Colonic mucosa (tissue), 4 donors: ENCODE data around the gene SYPL1. TPM values are rescaled to one million over a fixed set of nuclear protein-coding genes. Genes with fewer than 3 reads are reported as not detected.

Experiments
- DNase-seq: peaks from one replicate; pipeline ENCODE4 v3.0.0-alpha.2; 2020
- H3K27ac ChIP-seq: fragments of 200-600 bp; one replicate; pipeline ENCODE4 v1.8.0; 2021
- H3K27me3 ChIP-seq: fragments of 200-600 bp; one replicate; pipeline ENCODE4 v1.8.0; 2021
- H3K36me3 ChIP-seq: fragments of 200-600 bp; one replicate; pipeline ENCODE4 v1.8.0; 2021
- H3K4me1 ChIP-seq: fragments of 200-600 bp; one replicate; pipeline ENCODE4 v1.8.0; 2021; ENCODE audit warnings: mild to moderate bottlenecking
- H3K4me3 ChIP-seq: fragments of 200-600 bp; one replicate; pipeline ENCODE4 v1.8.0; 2021
- H3K9ac ChIP-seq, 2 donors: one replicate each; pipeline ENCODE4 v1.7.0; 2013; ENCODE audit warnings: control low read depth in 2 of 2, low read depth in 2 of 2, low read length in 2 of 2
- H3K9me3 ChIP-seq: fragments of 200-600 bp; one replicate; pipeline ENCODE4 v1.8.0; 2021
- CTCF ChIP-seq: fragments of 200-600 bp; IDR thresholded peaks from one replicate; pipeline ENCODE4 v1.8.0; 2022; ENCODE audit warnings: antibody characterized with exemption, mild to moderate bottlenecking
- intact Hi-C: fragments of 100-400 bp; cut with DNase I; formaldehyde crosslinking; loops from one replicate; pipeline ENCODE4 v1.14.1; 2022
- total RNA-seq, 2 donors: library from RNA; stranded (reverse); fragmentation: NEBNext Ultra II Directional in 1 of 2; extraction: Animal tissue kit (Norgen Biotek cat#: 25700) in 1 of 2; gene quantifications; one replicate each; pipeline ENCODE4 v1.2.1, GENCODE V29; 2021
- donor health status: healthy.
- donor health status: DM: no; HTN: no; CAD: no.
- donor health status: DM: no; HTN: no; CAD: no.

Gene SYPL1
- total RNA-seq, 2 donors from 2014 or later: 89.0 to 94.0 TPM

GRCh38 chr7:106134241-106134640 is 22.1 kb upstream of the SYPL1 start:
- DNase-seq: no peak
- Histone ChIP-seq H3K4me1 (no peaks in the 10 kb centered on the region), H3K27ac (no peak overlapping the region), H3K27me3 (no peaks in the 10 kb centered on the region), H3K4me3 (no peak overlapping the region), H3K9me3 (no peaks in the 10 kb centered on the region), H3K9ac (no peak overlapping the region), H3K36me3 (no peaks in the 10 kb centered on the region)
- intact Hi-C loops: no loop called here
- TF ChIP-seq CTCF: no peak

DNA sequence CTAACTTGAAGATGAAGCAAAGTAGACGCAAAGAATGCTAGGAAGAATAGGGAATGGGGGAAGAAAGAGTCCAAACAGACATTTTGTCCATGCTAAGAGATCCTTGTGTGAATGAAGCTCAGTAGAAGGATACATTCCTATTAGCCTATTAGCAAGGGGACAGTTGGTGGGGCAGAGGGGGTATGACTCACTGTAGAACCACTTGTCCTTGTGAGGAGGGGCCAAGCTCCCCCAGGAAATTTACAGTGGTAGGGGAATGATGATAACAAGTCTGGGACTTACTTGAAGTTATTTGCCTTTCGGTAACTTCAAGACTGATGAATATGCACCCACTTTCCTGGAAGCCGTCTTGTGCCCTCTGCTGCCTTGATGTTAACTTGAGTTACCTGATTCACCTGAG is 17.2 kb upstream of the SYPL1 start:
- no peak for TF ChIP-seq CTCF
- H3K4me3 ChIP-seq: no peak overlapping the region
- no peaks in the 10 kb centered on the region for H3K36me3 ChIP-seq
- no peaks in the 10 kb centered on the region for H3K9me3 ChIP-seq
- no peak overlapping the region for H3K9ac ChIP-seq
- DNase-seq: no peak
- H3K4me1 ChIP-seq: no peaks in the 10 kb centered on the region
- no peak overlapping the region for H3K27ac ChIP-seq
- intact Hi-C loops: no loop called here
- H3K27me3 ChIP-seq: no peaks in the 10 kb centered on the region

DNA sequence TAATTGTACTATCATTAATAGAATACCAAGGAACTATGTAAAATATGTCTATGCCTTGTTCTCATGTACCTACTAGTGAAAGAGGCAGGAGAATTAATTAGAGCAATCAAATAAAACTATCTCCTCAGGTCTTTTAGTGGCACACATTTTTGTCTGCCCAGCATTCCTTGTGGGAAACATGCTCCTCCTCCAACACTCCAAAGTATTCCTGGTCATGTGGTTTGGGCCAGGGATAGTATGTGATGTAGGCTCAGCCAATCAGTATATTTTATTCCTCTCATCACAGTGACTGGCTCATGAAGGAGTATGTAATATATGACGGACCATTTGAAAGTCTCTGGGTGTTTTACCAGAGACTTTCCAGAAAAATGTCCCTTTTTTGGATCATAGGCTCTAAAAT is 16.7 kb upstream of the SYPL1 start:
- H3K4me3 ChIP-seq: no peak overlapping the region
- no peak overlapping the region for H3K9ac ChIP-seq
- no peaks in the 10 kb centered on the region for H3K4me1 ChIP-seq
- no peaks in the 10 kb centered on the region for H3K27me3 ChIP-seq
- H3K27ac ChIP-seq: no peak overlapping the region
- no peaks in the 10 kb centered on the region for H3K36me3 ChIP-seq
- TF ChIP-seq CTCF: no peak
- intact Hi-C loops: no loop called here
- no peak for DNase-seq
- no peaks in the 10 kb centered on the region for H3K9me3 ChIP-seq

DNA sequence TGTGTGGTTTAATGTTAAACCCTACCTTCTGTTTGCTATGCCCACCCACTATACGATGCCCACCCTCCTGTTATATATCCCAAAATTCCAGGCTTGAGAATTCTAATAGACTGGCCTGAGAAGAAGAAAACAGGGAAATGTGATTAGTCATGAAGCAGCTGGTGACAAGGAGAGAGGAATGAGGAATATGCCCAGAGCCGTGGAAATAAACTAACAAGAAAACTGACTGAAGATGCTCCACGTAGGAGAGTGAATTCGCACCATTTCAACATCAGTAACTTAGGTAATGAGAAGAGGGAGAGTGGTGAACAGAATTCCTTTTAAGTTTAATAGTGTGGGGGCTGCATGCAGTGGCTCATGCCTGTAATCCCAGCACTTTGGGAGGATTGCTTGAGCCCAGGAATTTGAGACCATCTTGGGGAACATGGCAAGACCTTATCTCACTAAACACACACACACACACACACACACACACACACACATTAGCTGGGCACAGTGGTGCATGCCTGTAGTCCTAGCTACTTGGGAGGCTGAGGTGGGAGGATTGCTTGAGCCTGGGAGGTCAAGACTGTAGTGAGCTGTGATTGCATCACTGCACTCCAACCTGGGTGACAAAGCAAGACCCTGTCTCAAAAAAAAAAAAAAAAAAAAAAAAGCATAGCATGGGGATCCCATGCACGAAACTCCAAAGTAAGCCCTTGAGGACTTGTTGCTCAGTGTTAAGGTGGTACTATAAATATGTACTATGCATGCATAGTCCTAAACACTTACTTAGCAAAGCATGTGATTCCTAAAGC is 16.1 kb upstream of the SYPL1 start:
- Histone ChIP-seq H3K9me3 (no peaks in the 10 kb centered on the region), H3K9ac (no peak overlapping the region), H3K4me1 (no peaks in the 10 kb centered on the region), H3K27ac (no peak overlapping the region), H3K4me3 (no peak overlapping the region), H3K27me3 (no peaks in the 10 kb centered on the region), H3K36me3 (no peaks in the 10 kb centered on the region)
- no peak for DNase-seq
- TF ChIP-seq CTCF: no peak
- intact Hi-C loops: no loop called here

- DNase-seq: peak; percentile 33
- Histone ChIP-seq H3K36me3 (no peaks in the 10 kb centered on the region), H3K4me3 (no peak overlapping the region), H3K9me3 (no peaks in the 10 kb centered on the region), H3K4me1 (no peaks in the 10 kb centered on the region), H3K27ac (no peak overlapping the region), H3K9ac (no peak overlapping the region), H3K27me3 (no peaks in the 10 kb centered on the region)
- no peak for TF ChIP-seq CTCF
- intact Hi-C loops: no loop called here
These were observed 14.2 kb upstream of the SYPL1 start for GRCh38 chr7:106126170-106126938.
